ENCODE results near the gene MAP3K3. TPM values are rescaled to one million over a fixed set of nuclear protein-coding genes. Genes with fewer than 3 reads are reported as not detected.

Gene MAP3K3
- total and polyA plus RNA-seq, 2 experiments from 2014 or later = 6.1 to 24.6 TPM

GRCh38 chr17:63595132-63595531, 27.1 kb upstream of the MAP3K3 start:
- H3K27ac ChIP-seq (ENCODE audit: low read depth) = no peak overlapping the region
- H3K36me3 Mint-ChIP-seq (ENCODE audit: low read depth) = peaks cover 18% of the 10 kb centered on the region

More at GRCh38 chr17:63595132-63595531, 27.1 kb upstream of the MAP3K3 start:
- H3K9me2 ChIP-seq (ENCODE audit: insufficient read depth) = no peaks in the 10 kb centered on the region
- no peaks in the 10 kb centered on the region for H3K9me3 Mint-ChIP-seq
- no peak overlapping the region for H3K4me3 Mint-ChIP-seq
- no peak overlapping the region for H3K27ac Mint-ChIP-seq
- no peaks in the 10 kb centered on the region for H3K27me3 ChIP-seq (ENCODE audit: insufficient read depth)
- no peaks in the 10 kb centered on the region for H3K4me1 ChIP-seq (ENCODE audit: insufficient read depth)
- H3K79me2 ChIP-seq (replicated peaks; ENCODE audit: insufficient read depth) = no peaks in the 10 kb centered on the region
- H4K20me1 ChIP-seq (replicated peaks; ENCODE audit: insufficient read depth) = no peaks in the 10 kb centered on the region
- peaks cover 1% of the 10 kb centered on the region; the same call in 2 of the 3 replicates for H3K4me1 Mint-ChIP-seq
- H3K4me3 ChIP-seq = no peak overlapping the region
- ATAC-seq (no peak; the same call in 1 of the 3 replicates), DNase-seq (ENCODE audit: low spot score) (no peak)
- H3F3A ChIP-seq (replicated peaks; ENCODE audit: low read depth) = no peaks in the 10 kb centered on the region
- H3K36me3 ChIP-seq (ENCODE audit: insufficient read depth) = peaks cover 9% of the 10 kb centered on the region; the same call in 1 of the 2 replicates
- H3K27me3 Mint-ChIP-seq (ENCODE audit: insufficient read depth, low read depth, poor library complexity) = peaks cover 5% of the 10 kb centered on the region
- no peak overlapping the region for H3K4me2 ChIP-seq
- TF ChIP-seq EZH2 (IDR thresholded peaks at IDR 0.05; ENCODE audit: low read depth, unreplicated experiment) = no peak
- no peak for TF ChIP-seq POLR2AphosphoS5 (IDR thresholded peaks at IDR 0.05; ENCODE audit: low read depth)
- TF ChIP-seq EZH2phosphoT487 (IDR thresholded peaks at IDR 0.05; ENCODE audit: unreplicated experiment) = no peak
- TF ChIP-seq ZNF114 (CRISPR knock-in tag; IDR thresholded peaks at IDR 0.05) = no peak
- TF ChIP-seq ZNF462 (CRISPR knock-in tag; IDR thresholded peaks at IDR 0.05) = no peak
- TF ChIP-seq, protein P1, sequence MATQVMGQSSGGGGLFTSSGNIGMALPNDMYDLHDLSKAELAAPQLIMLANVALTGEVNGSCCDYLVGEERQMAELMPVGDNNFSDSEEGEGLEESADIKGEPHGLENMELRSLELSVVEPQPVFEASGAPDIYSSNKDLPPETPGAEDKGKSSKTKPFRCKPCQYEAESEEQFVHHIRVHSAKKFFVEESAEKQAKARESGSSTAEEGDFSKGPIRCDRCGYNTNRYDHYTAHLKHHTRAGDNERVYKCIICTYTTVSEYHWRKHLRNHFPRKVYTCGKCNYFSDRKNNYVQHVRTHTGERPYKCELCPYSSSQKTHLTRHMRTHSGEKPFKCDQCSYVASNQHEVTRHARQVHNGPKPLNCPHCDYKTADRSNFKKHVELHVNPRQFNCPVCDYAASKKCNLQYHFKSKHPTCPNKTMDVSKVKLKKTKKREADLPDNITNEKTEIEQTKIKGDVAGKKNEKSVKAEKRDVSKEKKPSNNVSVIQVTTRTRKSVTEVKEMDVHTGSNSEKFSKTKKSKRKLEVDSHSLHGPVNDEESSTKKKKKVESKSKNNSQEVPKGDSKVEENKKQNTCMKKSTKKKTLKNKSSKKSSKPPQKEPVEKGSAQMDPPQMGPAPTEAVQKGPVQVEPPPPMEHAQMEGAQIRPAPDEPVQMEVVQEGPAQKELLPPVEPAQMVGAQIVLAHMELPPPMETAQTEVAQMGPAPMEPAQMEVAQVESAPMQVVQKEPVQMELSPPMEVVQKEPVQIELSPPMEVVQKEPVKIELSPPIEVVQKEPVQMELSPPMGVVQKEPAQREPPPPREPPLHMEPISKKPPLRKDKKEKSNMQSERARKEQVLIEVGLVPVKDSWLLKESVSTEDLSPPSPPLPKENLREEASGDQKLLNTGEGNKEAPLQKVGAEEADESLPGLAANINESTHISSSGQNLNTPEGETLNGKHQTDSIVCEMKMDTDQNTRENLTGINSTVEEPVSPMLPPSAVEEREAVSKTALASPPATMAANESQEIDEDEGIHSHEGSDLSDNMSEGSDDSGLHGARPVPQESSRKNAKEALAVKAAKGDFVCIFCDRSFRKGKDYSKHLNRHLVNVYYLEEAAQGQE (IDR thresholded peaks at IDR 0.05; ENCODE audit: unreplicated experiment) = no peak
- TF ChIP-seq CTCF (conservative IDR thresholded peaks at IDR 0.05; ENCODE audit: low read depth in 2 of 2) = no peak
- no peak for TF ChIP-seq JUNB (IDR thresholded peaks at IDR 0.05; ENCODE audit: unreplicated experiment)
- TF ChIP-seq, protein P2, sequence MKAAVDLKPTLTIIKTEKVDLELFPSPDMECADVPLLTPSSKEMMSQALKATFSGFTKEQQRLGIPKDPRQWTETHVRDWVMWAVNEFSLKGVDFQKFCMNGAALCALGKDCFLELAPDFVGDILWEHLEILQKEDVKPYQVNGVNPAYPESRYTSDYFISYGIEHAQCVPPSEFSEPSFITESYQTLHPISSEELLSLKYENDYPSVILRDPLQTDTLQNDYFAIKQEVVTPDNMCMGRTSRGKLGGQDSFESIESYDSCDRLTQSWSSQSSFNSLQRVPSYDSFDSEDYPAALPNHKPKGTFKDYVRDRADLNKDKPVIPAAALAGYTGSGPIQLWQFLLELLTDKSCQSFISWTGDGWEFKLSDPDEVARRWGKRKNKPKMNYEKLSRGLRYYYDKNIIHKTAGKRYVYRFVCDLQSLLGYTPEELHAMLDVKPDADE (IDR thresholded peaks at IDR 0.05) = no peak
- no peak for TF ChIP-seq ZNF331 (CRISPR knock-in tag; IDR thresholded peaks at IDR 0.05; ENCODE audit: low read depth)
- no peak for TF ChIP-seq STAT1 (IDR thresholded peaks at IDR 0.05; ENCODE audit: unreplicated experiment)
- no peak for TF ChIP-seq NANOG (IDR thresholded peaks at IDR 0.05; ENCODE audit: borderline replicate concordance)
- no peak for TF ChIP-seq CREB1 (CRISPR knock-in tag; IDR thresholded peaks at IDR 0.05; ENCODE audit: low read depth)
- H2AFZ ChIP-seq = no peak overlapping the region
